H9 (cell line): ENCODE data around the gene DENND10. TPM values are rescaled to one million over a fixed set of nuclear protein-coding genes. Genes with fewer than 3 reads are reported as not detected.

Experiments
- DNase-seq: peaks from one replicate; pipeline ENCODE4 v3.0.0-alpha.2; 2017
- H2AFZ ChIP-seq: one replicate; pipeline ENCODE4 v1.6.1; 2013; ENCODE audit warnings: mild to moderate bottlenecking, low read length, control low read depth, moderate library complexity
- H2AK5ac ChIP-seq: 2 replicates; pipeline ENCODE4 v1.6.1; 2013; ENCODE audit warnings: low read length, control low read depth, mixed read lengths; ENCODE audit not compliant: insufficient read length
- H2BK120ac ChIP-seq: one replicate; pipeline ENCODE4 v1.6.1; 2013; ENCODE audit warnings: low read depth, mild to moderate bottlenecking, low read length, control low read depth, inconsistent platforms; ENCODE audit not compliant: poor library complexity, severe bottlenecking
- H2BK12ac ChIP-seq: 2 replicates; pipeline ENCODE4 v1.6.1; 2013; ENCODE audit warnings: low read length, control low read depth, mixed read lengths, low read depth; ENCODE audit not compliant: insufficient read length
- H2BK15ac ChIP-seq: 2 replicates; pipeline ENCODE4 v1.6.1; 2013; ENCODE audit warnings: low read depth, low read length, control low read depth
- H2BK20ac ChIP-seq: one replicate; pipeline ENCODE4 v1.6.1; 2013; ENCODE audit warnings: low read depth, mild to moderate bottlenecking, low read length, control low read depth, inconsistent platforms; ENCODE audit not compliant: poor library complexity, severe bottlenecking
- H2BK5ac ChIP-seq: 2 replicates; pipeline ENCODE4 v1.6.1; 2013; ENCODE audit warnings: low read length, control low read depth, mixed read lengths; ENCODE audit not compliant: insufficient read length
- H3K14ac ChIP-seq: 2 replicates; pipeline ENCODE4 v1.6.1; 2013; ENCODE audit warnings: low read length, control low read depth; ENCODE audit not compliant: insufficient read depth
- H3K18ac ChIP-seq: 2 replicates; pipeline ENCODE4 v1.6.1; 2013; ENCODE audit warnings: low read depth, mild to moderate bottlenecking, mixed read lengths, low read length, control low read depth; ENCODE audit not compliant: insufficient read length
- H3K23ac ChIP-seq: 2 replicates; pipeline ENCODE4 v1.6.1; 2013; ENCODE audit warnings: low read length, control low read depth, mixed read lengths, low read depth; ENCODE audit not compliant: insufficient read length
- H3K23me2 ChIP-seq: 2 replicates; pipeline ENCODE4 v1.6.1; 2013; ENCODE audit warnings: low read depth, mild to moderate bottlenecking, mixed read lengths, low read length, control low read depth; ENCODE audit not compliant: insufficient read length, poor library complexity, severe bottlenecking
- H3K27ac ChIP-seq: 2 replicates; pipeline ENCODE4 v1.5.1; 2013; ENCODE audit warnings: low read length, control low read depth, mixed read lengths, low read depth; ENCODE audit not compliant: insufficient read length
- H3K27me3 ChIP-seq: 2 replicates; pipeline ENCODE4 v1.6.1; 2013; ENCODE audit warnings: low read length, control low read depth, inconsistent platforms; ENCODE audit not compliant: insufficient read depth
- H3K4ac ChIP-seq: 2 replicates; pipeline ENCODE4 v1.6.1; 2013; ENCODE audit warnings: low read depth, mild to moderate bottlenecking, control low read depth, inconsistent platforms, low read length, moderate library complexity
- H3K4me1 ChIP-seq: 2 replicates; pipeline ENCODE4 v1.6.1; 2013; ENCODE audit warnings: low read length, control low read depth, inconsistent platforms; ENCODE audit not compliant: insufficient read depth
- H3K4me2 ChIP-seq: 2 replicates; pipeline ENCODE4 v1.6.1; 2013; ENCODE audit warnings: low read length, control low read depth, mixed read lengths; ENCODE audit not compliant: insufficient read length, insufficient read depth
- H3K56ac ChIP-seq: 2 replicates; pipeline ENCODE4 v1.6.1; 2013; ENCODE audit warnings: low read depth, mild to moderate bottlenecking, mixed read lengths, low read length, control low read depth; ENCODE audit not compliant: insufficient read length
- H3K79me1 ChIP-seq: 2 replicates; pipeline ENCODE4 v1.6.1; 2013; ENCODE audit warnings: low read depth, mild to moderate bottlenecking, moderate library complexity, low read length, control low read depth, inconsistent platforms; ENCODE audit not compliant: insufficient read depth, poor library complexity, severe bottlenecking
- H3K79me2 ChIP-seq: 2 replicates; pipeline ENCODE4 v1.6.1; 2013; ENCODE audit warnings: low read length, control low read depth, inconsistent platforms; ENCODE audit not compliant: insufficient read depth
- H3K9ac ChIP-seq: 2 replicates; pipeline ENCODE4 v1.6.1; 2013; ENCODE audit warnings: low read length, control low read depth, mixed read lengths; ENCODE audit not compliant: insufficient read length; ENCODE audit errors: extremely low read depth
- H3K9me3 ChIP-seq: one replicate; pipeline ENCODE4 v1.6.1; 2013; ENCODE audit warnings: low read depth, low read length, inconsistent platforms; ENCODE audit not compliant: control insufficient read depth
- H3T11ph ChIP-seq: one replicate; pipeline ENCODE4 v1.6.1; 2013; ENCODE audit warnings: mild to moderate bottlenecking, low read length, control low read depth, inconsistent platforms
- H4K20me1 ChIP-seq: one replicate; pipeline ENCODE4 v1.6.1; 2013; ENCODE audit not compliant: control insufficient read depth, insufficient read length, insufficient read depth
- H4K5ac ChIP-seq: 2 replicates; pipeline ENCODE4 v1.6.1; 2013; ENCODE audit warnings: low read depth, mild to moderate bottlenecking, mixed read lengths, low read length, control low read depth; ENCODE audit not compliant: insufficient read length
- H4K8ac ChIP-seq: replicated peaks from 2 replicates; pipeline ENCODE4 v1.6.1; 2013; ENCODE audit warnings: low read length, control low read depth, mixed read lengths, low read depth; ENCODE audit not compliant: insufficient read length
- H4K91ac ChIP-seq: 2 replicates; pipeline ENCODE4 v1.6.1; 2013; ENCODE audit warnings: low read depth, mild to moderate bottlenecking, moderate library complexity, mixed read lengths, low read length, control low read depth; ENCODE audit not compliant: insufficient read length
- H3K27ac Mint-ChIP-seq, 3 experiments: 2 replicates in 2 of 3; 3 replicates in 1 of 3; pipeline ENCODE4 v1.8.0; 2020 to 2021; ENCODE audit warnings: mixed read lengths in 3 of 3, mild to moderate bottlenecking in 1 of 3, moderate library complexity in 1 of 3
- H3K27me3 Mint-ChIP-seq: 2 replicates; pipeline ENCODE4 v1.8.0; 2021; ENCODE audit warnings: low read depth, mild to moderate bottlenecking, moderate library complexity, mixed read lengths
- H3K36me3 Mint-ChIP-seq, 3 experiments: 2 replicates in 2 of 3; 3 replicates in 1 of 3; pipeline ENCODE4 v1.8.0; 2020 to 2021; ENCODE audit warnings: low read depth in 3 of 3, mixed read lengths in 3 of 3; ENCODE audit not compliant: insufficient read depth in 1 of 3
- H3K4me1 Mint-ChIP-seq, 2 experiments: 2 replicates each; pipeline ENCODE4 v1.8.0; 2020; ENCODE audit warnings: mixed read lengths in 2 of 2
- H3K4me3 Mint-ChIP-seq, 2 experiments: 2 replicates in 1 of 2; 3 replicates in 1 of 2; pipeline ENCODE4 v1.8.0; 2020 to 2021; ENCODE audit warnings: mild to moderate bottlenecking in 2 of 2, mixed read lengths in 2 of 2, moderate library complexity in 1 of 2
- H3K9me3 Mint-ChIP-seq, 2 experiments: 2 replicates in 1 of 2; 3 replicates in 1 of 2; pipeline ENCODE4 v1.8.0; 2020; ENCODE audit warnings: mild to moderate bottlenecking in 2 of 2, mixed read lengths in 2 of 2, moderate library complexity in 1 of 2
- CTCF ChIP-seq: fragments of 200-600 bp; sonication (generic); conservative IDR thresholded peaks from 3 replicates; pipeline ENCODE4 v1.8.0; 2021; ENCODE audit warnings: antibody characterized with exemption, mild to moderate bottlenecking
- WGBS: extraction: QIAGEN DNeasy Blood & Tissue Kit; methylation state at CpG from one replicate; pipeline ENCODE4 v1.1.7; 2013; ENCODE audit warnings: missing lambda C conversion rate, low lambda C conversion rate, mixed read lengths; ENCODE audit not compliant: insufficient read length; ENCODE audit errors: extremely low coverage; 5-methylcytosine and 5-hydroxymethylcytosine counted together
- total RNA-seq: library from RNA; stranded (reverse); gene quantifications from 2 replicates; pipeline ENCODE4 v1.2.1, GENCODE V29; 2021

DENND10 gene
- total RNA-seq, 1 experiment from 2014 or later: 63.2 TPM

DNA sequence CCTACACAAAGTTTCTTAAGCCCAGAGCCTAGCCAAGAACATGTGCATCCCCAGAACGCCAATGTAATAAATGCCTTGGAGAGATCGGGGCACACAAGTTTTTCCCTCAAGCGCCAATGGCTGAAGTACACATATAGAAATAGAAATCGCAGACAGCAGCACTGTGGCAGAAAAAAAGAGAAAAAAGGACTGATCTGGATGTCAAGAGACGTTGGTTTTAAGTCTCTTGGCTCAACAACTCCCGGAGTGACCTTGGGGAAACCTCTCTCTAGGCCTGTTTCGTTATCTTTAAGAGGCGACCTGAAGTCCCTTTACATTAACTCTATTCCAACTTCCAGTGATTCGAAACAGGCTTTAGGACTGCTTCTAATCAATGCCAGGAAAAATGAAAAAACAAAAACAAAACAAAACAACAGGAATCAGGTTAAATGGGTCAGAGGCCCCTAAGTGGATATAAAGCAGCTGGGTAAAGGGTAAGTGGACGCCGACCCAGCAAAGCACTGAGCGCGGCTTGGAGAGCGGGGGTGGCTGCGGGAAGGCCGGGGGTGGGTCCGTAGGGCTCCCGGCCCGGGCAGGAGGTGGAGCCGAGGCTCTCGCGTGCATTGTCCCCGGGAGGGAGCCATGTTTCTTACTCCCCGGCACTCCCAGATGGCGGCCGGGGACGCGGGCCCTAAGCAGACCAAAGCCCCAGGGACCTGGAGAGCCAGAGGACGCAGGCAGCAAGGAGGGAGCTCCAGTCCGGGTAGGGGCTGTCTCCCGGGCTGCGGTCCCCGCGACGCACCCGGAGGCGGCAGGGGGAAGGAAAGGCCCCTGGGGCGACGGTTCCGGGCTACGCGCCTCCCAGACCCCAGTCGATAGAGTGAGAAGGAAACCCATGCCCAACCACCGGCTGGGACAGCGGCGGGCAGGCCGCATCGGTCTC lies 24.1 kb upstream of the DENND10 start:
- no peak overlapping the region for H2BK5ac ChIP-seq
- Mint-ChIP-seq H3K9me3 (peaks cover 0 to 2% of the 10 kb centered on the region in 2 experiments; a peak in 2 of 5 replicates), H3K27me3 (no peaks in the 10 kb centered on the region), H3K4me3 (peak overlapping the region; percentile 94 to 99), H3K27ac (peak overlapping the region; percentile 80 to 99 (median 99)), H3K4me1 (peaks cover 18 to 25% of the 10 kb centered on the region in 2 experiments), H3K36me3 (peaks cover 20 to 34% (median 20%) of the 10 kb centered on the region in 3 experiments)
- H3K4me2 ChIP-seq: peak overlapping the region; percentile 88
- peak overlapping the region; percentile 53 for H4K91ac ChIP-seq
- no peak overlapping the region for H3K56ac ChIP-seq
- H3K14ac ChIP-seq: peak overlapping the region; percentile 93
- H3K23ac ChIP-seq: no peak overlapping the region
- peaks cover 5% of the 10 kb centered on the region for H3K23me2 ChIP-seq
- no peaks in the 10 kb centered on the region for H3K79me1 ChIP-seq
- peak overlapping the region; percentile 94 for H3K9ac ChIP-seq
- DNase-seq: peak; percentile 40
- H2AK5ac ChIP-seq: no peak overlapping the region
- H3K27me3 ChIP-seq: no peaks in the 10 kb centered on the region
- no peaks in the 10 kb centered on the region for H3K9me3 ChIP-seq
- no peak overlapping the region for H2AFZ ChIP-seq
- H3K27ac ChIP-seq: no peak overlapping the region
- no peak overlapping the region for H2BK15ac ChIP-seq
- WGBS: no CpG with 5 or more reads among the region's 48 CpGs
- H3K18ac ChIP-seq: peak overlapping the region; percentile 84
- no peaks in the 10 kb centered on the region for H4K20me1 ChIP-seq
- H2BK12ac ChIP-seq: no peak overlapping the region
- H3K79me2 ChIP-seq: peaks cover 47% of the 10 kb centered on the region
- H2BK20ac ChIP-seq: no peak overlapping the region
- H4K8ac ChIP-seq: no peak overlapping the region
- H3K4ac ChIP-seq: peak overlapping the region; percentile 59; the same call in 1 of the 2 replicates
- H3T11ph ChIP-seq: no peak overlapping the region
- H2BK120ac ChIP-seq: no peak overlapping the region
- no peak for TF ChIP-seq CTCF
- H3K4me1 ChIP-seq: no peaks in the 10 kb centered on the region
- no peak overlapping the region for H4K5ac ChIP-seq
